Trophoblast cell (in vitro differentiated cells and primary cell): ENCODE results near the gene TAF4B. TPM values are rescaled to one million over a fixed set of nuclear protein-coding genes. Genes with fewer than 3 reads are reported as not detected.

ENCODE experiments used
- DNase-seq, 2 donors: peaks; one replicate each; pipeline ENCODE4 v3.0.0-alpha.2; 2016
- H2AFZ ChIP-seq: 2 replicates; pipeline ENCODE4 v1.6.1; 2013; ENCODE audit warnings: low read length, moderate library complexity, mild to moderate bottlenecking; ENCODE audit not compliant: insufficient read depth, poor library complexity
- H2AK5ac ChIP-seq: 2 replicates; pipeline ENCODE4 v1.6.1; 2013; ENCODE audit warnings: mild to moderate bottlenecking, low read length
- H2BK120ac ChIP-seq: 2 replicates; pipeline ENCODE4 v1.6.1; 2013; ENCODE audit warnings: low read length, mild to moderate bottlenecking, moderate library complexity; ENCODE audit not compliant: insufficient read depth, poor library complexity
- H2BK12ac ChIP-seq: 2 replicates; pipeline ENCODE4 v1.6.1; 2013; ENCODE audit warnings: mild to moderate bottlenecking, low read length, moderate library complexity
- H2BK5ac ChIP-seq: 2 replicates; pipeline ENCODE4 v1.6.1; 2013; ENCODE audit warnings: low read length, low read depth, moderate library complexity, mild to moderate bottlenecking; ENCODE audit not compliant: poor library complexity
- H3K14ac ChIP-seq: 2 replicates; pipeline ENCODE4 v1.6.1; 2013; ENCODE audit warnings: mild to moderate bottlenecking, low read length
- H3K18ac ChIP-seq: 2 replicates; pipeline ENCODE4 v1.6.1; 2013; ENCODE audit warnings: mild to moderate bottlenecking, low read length
- H3K23ac ChIP-seq: 2 replicates; pipeline ENCODE4 v1.6.1; 2013; ENCODE audit warnings: low read length
- H3K27ac ChIP-seq: 2 replicates; pipeline ENCODE4 v1.5.1; 2013; ENCODE audit warnings: low read depth, mild to moderate bottlenecking, inconsistent platforms, low read length, moderate library complexity
- H3K27me3 ChIP-seq: 2 replicates; pipeline ENCODE4 v1.6.1; 2013; ENCODE audit warnings: inconsistent platforms, mild to moderate bottlenecking, low read length, moderate library complexity; ENCODE audit not compliant: insufficient read depth
- H3K36me3 ChIP-seq, 2 experiments: 1 replicate in 1 of 2; 2 replicates in 1 of 2; pipeline ENCODE4 v1.6.1; 2013; ENCODE audit warnings: low read length in 2 of 2, mild to moderate bottlenecking in 2 of 2, moderate library complexity in 1 of 2; ENCODE audit not compliant: insufficient read depth in 2 of 2, control insufficient read depth in 1 of 2
- H3K4ac ChIP-seq: 2 replicates; pipeline ENCODE4 v1.6.1; 2013; ENCODE audit warnings: low read depth, mild to moderate bottlenecking, low read length, moderate library complexity
- H3K4me1 ChIP-seq, 2 experiments: 1 replicate in 1 of 2; 2 replicates in 1 of 2; pipeline ENCODE4 v1.6.1; 2013; ENCODE audit warnings: low read length in 2 of 2, mild to moderate bottlenecking in 2 of 2, moderate library complexity in 1 of 2; ENCODE audit not compliant: insufficient read depth in 2 of 2, control insufficient read depth in 1 of 2
- H3K4me2 ChIP-seq: 2 replicates; pipeline ENCODE4 v1.6.1; 2013; ENCODE audit warnings: inconsistent platforms, mild to moderate bottlenecking, low read length, moderate library complexity
- H3K4me3 ChIP-seq: 2 replicates; pipeline ENCODE4 v1.5.1; 2013; ENCODE audit warnings: mild to moderate bottlenecking, low read depth, low read length, inconsistent platforms
- H3K79me1 ChIP-seq: one replicate; pipeline ENCODE4 v1.6.1; 2013; ENCODE audit warnings: low read length
- H3K79me2 ChIP-seq: 2 replicates; pipeline ENCODE4 v1.6.1; 2013; ENCODE audit warnings: low read length, mild to moderate bottlenecking; ENCODE audit not compliant: control insufficient read depth, insufficient read depth, poor library complexity
- H3K9ac ChIP-seq: 2 replicates; pipeline ENCODE4 v1.6.1; 2013; ENCODE audit warnings: mild to moderate bottlenecking, low read length
- H3K9me3 ChIP-seq: 2 replicates; pipeline ENCODE4 v1.6.1; 2013; ENCODE audit warnings: low read depth, mild to moderate bottlenecking, control low read depth, inconsistent platforms, low read length; ENCODE audit not compliant: insufficient read depth
- H4K12ac ChIP-seq: 2 replicates; pipeline ENCODE4 v1.6.1; 2013; ENCODE audit warnings: low read depth, mild to moderate bottlenecking, low read length, moderate library complexity
- H4K8ac ChIP-seq: 2 replicates; pipeline ENCODE4 v1.6.1; 2013; ENCODE audit warnings: low read depth, mild to moderate bottlenecking, low read length, moderate library complexity
- H4K91ac ChIP-seq: one replicate; pipeline ENCODE4 v1.6.1; 2013; ENCODE audit warnings: low read depth, mild to moderate bottlenecking, low read length, moderate library complexity
- WGBS: extraction: QIAGEN DNeasy Blood & Tissue Kit; methylation state at CpG from one replicate; pipeline ENCODE4 v1.1.7; 2013; ENCODE audit warnings: missing lambda C conversion rate; ENCODE audit not compliant: insufficient read length, insufficient coverage; ENCODE audit errors: extremely low coverage; 5-methylcytosine and 5-hydroxymethylcytosine counted together
- polyA plus RNA-seq: library from polyadenylated mRNA; stranded (reverse); fragments of 200-250 nt; gene quantifications from 2 replicates; pipeline ENCODE4 v1.2.3, GENCODE V29; 2013

TAF4B gene, protein sequence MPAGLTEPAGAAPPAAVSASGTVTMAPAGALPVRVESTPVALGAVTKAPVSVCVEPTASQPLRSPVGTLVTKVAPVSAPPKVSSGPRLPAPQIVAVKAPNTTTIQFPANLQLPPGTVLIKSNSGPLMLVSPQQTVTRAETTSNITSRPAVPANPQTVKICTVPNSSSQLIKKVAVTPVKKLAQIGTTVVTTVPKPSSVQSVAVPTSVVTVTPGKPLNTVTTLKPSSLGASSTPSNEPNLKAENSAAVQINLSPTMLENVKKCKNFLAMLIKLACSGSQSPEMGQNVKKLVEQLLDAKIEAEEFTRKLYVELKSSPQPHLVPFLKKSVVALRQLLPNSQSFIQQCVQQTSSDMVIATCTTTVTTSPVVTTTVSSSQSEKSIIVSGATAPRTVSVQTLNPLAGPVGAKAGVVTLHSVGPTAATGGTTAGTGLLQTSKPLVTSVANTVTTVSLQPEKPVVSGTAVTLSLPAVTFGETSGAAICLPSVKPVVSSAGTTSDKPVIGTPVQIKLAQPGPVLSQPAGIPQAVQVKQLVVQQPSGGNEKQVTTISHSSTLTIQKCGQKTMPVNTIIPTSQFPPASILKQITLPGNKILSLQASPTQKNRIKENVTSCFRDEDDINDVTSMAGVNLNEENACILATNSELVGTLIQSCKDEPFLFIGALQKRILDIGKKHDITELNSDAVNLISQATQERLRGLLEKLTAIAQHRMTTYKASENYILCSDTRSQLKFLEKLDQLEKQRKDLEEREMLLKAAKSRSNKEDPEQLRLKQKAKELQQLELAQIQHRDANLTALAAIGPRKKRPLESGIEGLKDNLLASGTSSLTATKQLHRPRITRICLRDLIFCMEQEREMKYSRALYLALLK
- 9.3 and 9.5 TPM in 2 replicates for polyA plus RNA-seq

DNA sequence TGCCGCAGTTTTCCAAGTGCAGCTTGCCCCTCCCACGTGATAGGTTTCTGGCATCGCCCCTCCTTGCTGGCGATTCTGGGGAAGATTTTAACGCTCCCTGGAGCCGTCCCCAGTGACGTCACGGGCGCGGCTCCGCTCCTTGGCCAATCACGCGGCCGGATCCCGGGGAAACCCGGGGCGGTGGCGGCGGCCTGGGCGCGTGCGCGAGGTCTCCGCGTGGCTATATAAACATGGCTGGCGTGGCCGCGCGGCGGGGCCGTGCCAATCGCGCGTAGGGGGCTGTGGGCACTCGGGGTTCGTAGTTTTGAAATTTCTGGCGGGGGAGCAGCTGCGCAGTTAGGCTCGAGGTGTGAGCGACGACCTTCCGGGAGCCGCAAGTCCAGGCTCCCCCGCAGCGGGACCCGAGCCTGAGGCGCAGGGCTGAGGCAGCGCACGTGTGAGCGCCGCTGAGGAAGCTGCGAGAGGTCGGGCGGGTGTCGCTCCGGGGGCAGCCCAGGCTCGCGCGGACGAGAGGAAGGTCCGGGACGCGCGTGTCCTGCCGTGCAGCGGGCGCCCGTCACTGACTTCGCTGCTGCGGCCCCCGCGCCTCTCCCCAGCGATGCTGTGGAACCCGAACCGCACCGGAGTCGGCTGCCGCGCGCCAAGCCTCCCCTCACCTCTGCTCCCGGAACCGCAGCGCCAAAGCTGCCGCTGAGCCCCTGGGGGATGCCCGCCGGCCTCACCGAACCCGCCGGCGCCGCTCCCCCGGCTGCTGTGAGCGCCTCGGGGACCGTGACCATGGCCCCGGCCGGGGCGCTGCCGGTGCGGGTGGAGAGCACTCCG is at the start of gene TAF4B:
Gene TAF4B (plus strand): TSS at position 217 of the 822 bp plus-strand sequence. CDS start 489 bp downstream, at position 706.
- Histone ChIP-seq H3K4ac (no peak within 1 kb of the TSS), H3K79me1 (peaks cover 3% of the 10 kb centered on the region), H3K36me3 (no peaks in the 10 kb centered on the region), H3K27me3 (no peaks in the 10 kb centered on the region), H3K23ac (no peak within 1 kb of the TSS), H2BK12ac (peak within 1 kb of the TSS; percentile 53), H3K4me2 (peak within 1 kb of the TSS; percentile 99), H3K9me3 (no peaks in the 10 kb centered on the region), H3K14ac (peak within 1 kb of the TSS; percentile 29), H2AFZ (peak within 1 kb of the TSS; percentile 76), H2BK120ac (peak within 1 kb of the TSS; percentile 35), H4K91ac (peak within 1 kb of the TSS; percentile 1), H3K27ac (no peak within 1 kb of the TSS), H3K4me1 (no peaks in the 10 kb centered on the region), H3K4me3 (peak within 1 kb of the TSS; percentile 89), H3K79me2 (no peaks in the 10 kb centered on the region), H4K8ac (peak within 1 kb of the TSS; percentile 52), H3K18ac (no peak within 1 kb of the TSS), H3K9ac (peak within 1 kb of the TSS; percentile 63), H2BK5ac (no peak within 1 kb of the TSS), H2AK5ac (no peak within 1 kb of the TSS), H4K12ac (peak within 1 kb of the TSS; percentile 19)
- WGBS, result no CpG with 5 or more reads among the region's 101 CpGs
- peak; percentile 97 to 99 for DNase-seq

DNA sequence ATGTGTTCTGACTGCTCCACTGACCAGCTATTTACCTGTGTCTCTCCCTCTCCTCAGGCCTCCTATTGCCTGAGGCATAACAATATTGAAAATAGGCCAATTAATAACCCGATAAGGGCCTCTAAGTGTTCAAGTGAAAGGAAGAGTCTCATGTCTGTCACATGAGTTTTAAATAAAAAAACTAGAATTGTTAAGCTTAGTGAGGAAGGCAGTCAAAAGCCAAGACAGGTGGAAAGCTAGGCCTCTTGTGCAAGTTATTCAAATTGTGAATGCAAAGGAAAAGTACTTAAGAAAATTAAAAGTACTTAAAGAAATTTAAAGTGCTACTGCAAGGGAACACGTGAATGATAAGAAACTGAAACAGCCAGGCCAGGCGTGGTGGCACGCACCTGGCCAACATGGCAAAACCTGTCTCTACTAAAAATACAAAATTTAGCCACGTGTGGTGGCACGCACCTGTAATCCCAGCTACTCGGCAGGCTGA is 44.9 kb upstream of the TAF4B start:
- no peak overlapping the region for H3K27ac ChIP-seq
- H4K12ac ChIP-seq, result no peak overlapping the region
- H3K23ac ChIP-seq, result no peak overlapping the region
- H3K14ac ChIP-seq, result no peak overlapping the region
- no peaks in the 10 kb centered on the region for H3K79me2 ChIP-seq
- no peaks in the 10 kb centered on the region for H3K36me3 ChIP-seq
- no peak overlapping the region for H2BK12ac ChIP-seq
- no peak for DNase-seq
- H2BK5ac ChIP-seq, result no peak overlapping the region
- H3K4ac ChIP-seq, result no peak overlapping the region
- no peaks in the 10 kb centered on the region for H3K27me3 ChIP-seq
- no peaks in the 10 kb centered on the region for H3K79me1 ChIP-seq
- H3K4me1 ChIP-seq, result no peaks in the 10 kb centered on the region
- no CpG with 5 or more reads among the region's 7 CpGs for WGBS
- H4K91ac ChIP-seq, result no peak overlapping the region
- H3K18ac ChIP-seq, result no peak overlapping the region
- no peaks in the 10 kb centered on the region for H3K9me3 ChIP-seq
- H3K4me2 ChIP-seq, result no peak overlapping the region
- H3K9ac ChIP-seq, result no peak overlapping the region
- H4K8ac ChIP-seq, result no peak overlapping the region
- no peak overlapping the region for H2AK5ac ChIP-seq
- H3K4me3 ChIP-seq, result no peak overlapping the region
- H2BK120ac ChIP-seq, result no peak overlapping the region
- no peak overlapping the region for H2AFZ ChIP-seq

GRCh38 chr18:26183395-26184112 is 42.7 kb upstream of the TAF4B start:
- no peak overlapping the region for H2AFZ ChIP-seq
- no peak overlapping the region for H2AK5ac ChIP-seq
- H3K4ac ChIP-seq, result no peak overlapping the region
- H3K4me2 ChIP-seq, result no peak overlapping the region
- H2BK120ac ChIP-seq, result no peak overlapping the region
- no peak overlapping the region for H3K14ac ChIP-seq
- no peak overlapping the region for H4K91ac ChIP-seq
- H3K9me3 ChIP-seq, result no peaks in the 10 kb centered on the region
- H3K27me3 ChIP-seq, result no peaks in the 10 kb centered on the region
- H2BK5ac ChIP-seq, result no peak overlapping the region
- no peak overlapping the region for H2BK12ac ChIP-seq
- H3K4me1 ChIP-seq, result no peaks in the 10 kb centered on the region
- H3K36me3 ChIP-seq, result no peaks in the 10 kb centered on the region
- H3K23ac ChIP-seq, result no peak overlapping the region
- no peak overlapping the region for H3K27ac ChIP-seq
- H4K12ac ChIP-seq, result no peak overlapping the region
- H3K9ac ChIP-seq, result no peak overlapping the region
- no peak overlapping the region for H3K18ac ChIP-seq
- H4K8ac ChIP-seq, result no peak overlapping the region
- no peaks in the 10 kb centered on the region for H3K79me2 ChIP-seq
- no peak overlapping the region for H3K4me3 ChIP-seq
- no peak for DNase-seq
- H3K79me1 ChIP-seq, result no peaks in the 10 kb centered on the region
